ENCODE data around the gene CA5A. TPM values are rescaled to one million over a fixed set of nuclear protein-coding genes. Genes with fewer than 3 reads are reported as not detected.
"Not testable (repeated sequence)": the region's sequence is repeated elsewhere in the genome, so short reads cannot be mapped to it uniquely, and the experiment has no call there.

Gene CA5A
- total RNA-seq (2021; ENCODE audit: unreplicated experiment) (not detected), Bru-seq, nascent RNA (percentile 3 among the genes with signal in this experiment), BruChase-seq, experiment 1, labeled RNA remaining after a 6-hour chase (not detected), BruChase-seq, experiment 2, labeled RNA remaining after a 2-hour chase (percentile 3 among the genes with signal in this experiment)
- polyA plus RNA-seq (2012), result 0.03 TPM in 1 of 2 replicates, not detected in the other
- long read RNA-seq, result 0 reads

DNA sequence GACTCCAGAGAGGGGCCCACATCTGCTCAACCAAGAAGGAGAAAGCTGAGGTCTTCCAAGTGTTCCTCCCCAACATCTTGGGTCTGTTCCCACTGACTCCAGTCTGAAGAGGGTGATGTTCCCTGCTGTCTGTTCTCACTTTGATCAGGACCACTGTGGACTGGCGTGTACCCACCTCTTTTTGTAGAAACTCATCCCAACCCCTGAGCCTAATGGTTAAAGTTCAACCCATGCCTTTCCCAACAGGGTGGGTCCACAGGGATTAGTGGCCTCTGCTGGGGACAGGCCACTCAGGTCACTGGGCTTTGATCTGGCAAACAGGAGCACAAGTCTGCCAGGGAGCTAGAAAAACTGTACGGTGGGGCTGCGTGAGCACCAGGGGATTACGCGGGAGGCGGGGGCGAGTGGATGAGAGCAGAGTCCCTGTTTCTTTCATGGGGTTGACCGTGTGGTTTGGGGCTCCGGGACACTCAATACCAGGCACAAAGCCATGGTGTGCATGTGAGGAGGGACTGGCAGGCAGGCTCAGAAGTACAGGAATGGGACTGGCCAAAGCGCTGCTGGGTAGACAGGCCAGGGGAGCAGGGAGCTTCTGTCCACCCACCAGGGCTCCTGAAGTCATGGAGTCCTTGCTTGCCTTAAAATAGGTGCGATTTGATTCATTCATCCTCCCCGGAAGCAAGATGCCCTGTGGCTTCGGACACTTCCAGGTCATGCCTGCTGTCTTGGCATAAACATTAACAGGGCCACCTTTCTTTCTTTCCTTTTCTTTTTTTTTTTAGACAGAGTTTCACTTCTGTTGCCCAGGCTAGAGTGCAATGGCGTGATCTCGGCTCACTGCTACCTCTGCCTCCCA is at the start of gene CA5A:
Gene CA5A, minus strand, starts transcription at position 155 of the 856 bp plus-strand sequence. Its CDS starts 79 bp downstream, at position 76.
- no peak within 1 kb of the TSS for H2AFZ ChIP-seq (ENCODE audit: low read depth, low read length, poor library complexity, severe bottlenecking)
- ChIA-PET RAD21 (ENCODE audit: low non-redundant PET in 1 of 2, low total read pairs in 2 of 2, uncharacterized antibody in 2 of 2, unreplicated experiment in 2 of 2) (no interaction called here), CTCF (no interaction called here), POLR2A (interaction anchor here (1.1 kb wide), 1 partner anchor 13 kb away, joined by 3 read pairs; no protein-coding TSS in a partner anchor)
- TF ChIP-seq, protein P1, sequence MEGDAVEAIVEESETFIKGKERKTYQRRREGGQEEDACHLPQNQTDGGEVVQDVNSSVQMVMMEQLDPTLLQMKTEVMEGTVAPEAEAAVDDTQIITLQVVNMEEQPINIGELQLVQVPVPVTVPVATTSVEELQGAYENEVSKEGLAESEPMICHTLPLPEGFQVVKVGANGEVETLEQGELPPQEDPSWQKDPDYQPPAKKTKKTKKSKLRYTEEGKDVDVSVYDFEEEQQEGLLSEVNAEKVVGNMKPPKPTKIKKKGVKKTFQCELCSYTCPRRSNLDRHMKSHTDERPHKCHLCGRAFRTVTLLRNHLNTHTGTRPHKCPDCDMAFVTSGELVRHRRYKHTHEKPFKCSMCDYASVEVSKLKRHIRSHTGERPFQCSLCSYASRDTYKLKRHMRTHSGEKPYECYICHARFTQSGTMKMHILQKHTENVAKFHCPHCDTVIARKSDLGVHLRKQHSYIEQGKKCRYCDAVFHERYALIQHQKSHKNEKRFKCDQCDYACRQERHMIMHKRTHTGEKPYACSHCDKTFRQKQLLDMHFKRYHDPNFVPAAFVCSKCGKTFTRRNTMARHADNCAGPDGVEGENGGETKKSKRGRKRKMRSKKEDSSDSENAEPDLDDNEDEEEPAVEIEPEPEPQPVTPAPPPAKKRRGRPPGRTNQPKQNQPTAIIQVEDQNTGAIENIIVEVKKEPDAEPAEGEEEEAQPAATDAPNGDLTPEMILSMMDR (IDR thresholded peaks at IDR 0.05 in 2 of 3, conservative IDR thresholded peaks at IDR 0.05 in 1 of 3; ENCODE audit: borderline replicate concordance in 1 of 3, insufficient read depth in 1 of 3, low read depth in 2 of 3, low read length in 2 of 3), result no peak
- TF ChIP-seq ZFX (IDR thresholded peaks at IDR 0.05) (no peak), SP1 (IDR thresholded peaks at IDR 0.05; ENCODE audit: low read depth) (no peak), CBX3 (IDR thresholded peaks at IDR 0.05; ENCODE audit: low read depth) (no peak), FOSL1 (IDR thresholded peaks at IDR 0.05; ENCODE audit: low read depth) (no peak), EGR1 (IDR thresholded peaks at IDR 0.05; ENCODE audit: low read depth) (no peak), SRF (IDR thresholded peaks at IDR 0.05; ENCODE audit: low read depth) (no peak), POLR2AphosphoS5 (IDR thresholded peaks at IDR 0.05; ENCODE audit: low read depth, low read length) (no peak), EZH2phosphoT487 (IDR thresholded peaks at IDR 0.05; ENCODE audit: borderline replicate concordance) (no peak), CEBPB (IDR thresholded peaks at IDR 0.05; ENCODE audit: low read depth) (no peak), RAD21 (IDR thresholded peaks at IDR 0.05; ENCODE audit: low read depth) (no peak)
- TF ChIP-seq, protein P2, sequence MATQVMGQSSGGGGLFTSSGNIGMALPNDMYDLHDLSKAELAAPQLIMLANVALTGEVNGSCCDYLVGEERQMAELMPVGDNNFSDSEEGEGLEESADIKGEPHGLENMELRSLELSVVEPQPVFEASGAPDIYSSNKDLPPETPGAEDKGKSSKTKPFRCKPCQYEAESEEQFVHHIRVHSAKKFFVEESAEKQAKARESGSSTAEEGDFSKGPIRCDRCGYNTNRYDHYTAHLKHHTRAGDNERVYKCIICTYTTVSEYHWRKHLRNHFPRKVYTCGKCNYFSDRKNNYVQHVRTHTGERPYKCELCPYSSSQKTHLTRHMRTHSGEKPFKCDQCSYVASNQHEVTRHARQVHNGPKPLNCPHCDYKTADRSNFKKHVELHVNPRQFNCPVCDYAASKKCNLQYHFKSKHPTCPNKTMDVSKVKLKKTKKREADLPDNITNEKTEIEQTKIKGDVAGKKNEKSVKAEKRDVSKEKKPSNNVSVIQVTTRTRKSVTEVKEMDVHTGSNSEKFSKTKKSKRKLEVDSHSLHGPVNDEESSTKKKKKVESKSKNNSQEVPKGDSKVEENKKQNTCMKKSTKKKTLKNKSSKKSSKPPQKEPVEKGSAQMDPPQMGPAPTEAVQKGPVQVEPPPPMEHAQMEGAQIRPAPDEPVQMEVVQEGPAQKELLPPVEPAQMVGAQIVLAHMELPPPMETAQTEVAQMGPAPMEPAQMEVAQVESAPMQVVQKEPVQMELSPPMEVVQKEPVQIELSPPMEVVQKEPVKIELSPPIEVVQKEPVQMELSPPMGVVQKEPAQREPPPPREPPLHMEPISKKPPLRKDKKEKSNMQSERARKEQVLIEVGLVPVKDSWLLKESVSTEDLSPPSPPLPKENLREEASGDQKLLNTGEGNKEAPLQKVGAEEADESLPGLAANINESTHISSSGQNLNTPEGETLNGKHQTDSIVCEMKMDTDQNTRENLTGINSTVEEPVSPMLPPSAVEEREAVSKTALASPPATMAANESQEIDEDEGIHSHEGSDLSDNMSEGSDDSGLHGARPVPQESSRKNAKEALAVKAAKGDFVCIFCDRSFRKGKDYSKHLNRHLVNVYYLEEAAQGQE (IDR thresholded peaks at IDR 0.05; ENCODE audit: low read depth), result no peak
- TF ChIP-seq, protein P3, sequence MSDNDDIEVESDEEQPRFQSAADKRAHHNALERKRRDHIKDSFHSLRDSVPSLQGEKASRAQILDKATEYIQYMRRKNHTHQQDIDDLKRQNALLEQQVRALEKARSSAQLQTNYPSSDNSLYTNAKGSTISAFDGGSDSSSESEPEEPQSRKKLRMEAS (IDR thresholded peaks at IDR 0.05), result no peak
- ATAC-seq (no peak), DNase-seq (ENCODE audit: low read depth, low spot score) (no peak)
- H3K9ac ChIP-seq (ENCODE audit: low read length), result no peak within 1 kb of the TSS
- no peaks in the 10 kb centered on the region for H3K4me1 ChIP-seq (ENCODE audit: control insufficient read depth in 1 of 2, insufficient read depth in 2 of 2, low read length in 2 of 2)
- BruUV-seq (replicated peaks), result no TSS peak
- H3K4me2 ChIP-seq (ENCODE audit: low read length), result no peak within 1 kb of the TSS
- no peak within 1 kb of the TSS for H3K27ac ChIP-seq (ENCODE audit: low read depth, low read length)
- no peaks in the 10 kb centered on the region for H3K9me2 ChIP-seq (ENCODE audit: insufficient read depth)
- no peaks in the 10 kb centered on the region for H3K27me3 ChIP-seq (ENCODE audit: insufficient read depth, low read length)
- no peaks in the 10 kb centered on the region for H3K79me2 ChIP-seq (ENCODE audit: insufficient read depth, low read length)
- no peak within 1 kb of the TSS for H3K4me3 ChIP-seq (replicated peaks in 1 of 2; ENCODE audit: low read depth in 1 of 2, low read length in 2 of 2)
- intact Hi-C loops (cut with micrococcal nuclease), result no loop called here
- H3K9me3 ChIP-seq (ENCODE audit: control insufficient read depth in 1 of 2, insufficient read depth in 1 of 2, low read depth in 1 of 2, low read length in 2 of 2), result no peaks in the 10 kb centered on the region
- no peaks in the 10 kb centered on the region for H3K36me3 ChIP-seq (ENCODE audit: control insufficient read depth in 1 of 2, insufficient read depth in 2 of 2, low read length in 2 of 2)
- no peaks in the 10 kb centered on the region for H4K20me1 ChIP-seq (ENCODE audit: insufficient read depth)

GRCh38 chr16:87985493-87985892 is 49.2 kb upstream of the CA5A start:
- H3K9me2 ChIP-seq (ENCODE audit: insufficient read depth); H3K4me1 ChIP-seq (ENCODE audit: control insufficient read depth in 1 of 2, insufficient read depth in 2 of 2, low read length in 2 of 2); ATAC-seq; H3K4me3 ChIP-seq (replicated peaks in 1 of 2; ENCODE audit: low read depth in 1 of 2, low read length in 2 of 2); BruUV-seq (replicated peaks); H3K36me3 ChIP-seq (ENCODE audit: control insufficient read depth in 1 of 2, insufficient read depth in 2 of 2, low read length in 2 of 2); POLR2A ChIA-PET; H3K4me2 ChIP-seq (ENCODE audit: low read length); RAD21 ChIA-PET (ENCODE audit: low non-redundant PET in 1 of 2, low total read pairs in 2 of 2, uncharacterized antibody in 2 of 2, unreplicated experiment in 2 of 2); DNase-seq (ENCODE audit: low read depth, low spot score); H3K79me2 ChIP-seq (ENCODE audit: insufficient read depth, low read length); H4K20me1 ChIP-seq (ENCODE audit: insufficient read depth); H3K27me3 ChIP-seq (ENCODE audit: insufficient read depth, low read length); H3K9me3 ChIP-seq (ENCODE audit: control insufficient read depth in 1 of 2, insufficient read depth in 1 of 2, low read depth in 1 of 2, low read length in 2 of 2); H3K9ac ChIP-seq (ENCODE audit: low read length); H3K27ac ChIP-seq (ENCODE audit: low read depth, low read length); H2AFZ ChIP-seq (ENCODE audit: low read depth, low read length, poor library complexity, severe bottlenecking); CTCF ChIA-PET; intact Hi-C loops (cut with micrococcal nuclease): not testable (repeated sequence)
